Thoracic aorta (tissue), 2 donors: Measurements from ENCODE around the gene SOX15. TPM values are rescaled to one million over a fixed set of nuclear protein-coding genes. Genes with fewer than 3 reads are reported as not detected.
A peak's percentile ranks its signal among the peaks of the same experiment; 100 is the strongest.

Experiments used
- ATAC-seq: fragments of 150-250 bp; one replicate; pipeline ENCODE4 v1.8.0; 2017; ENCODE audit warnings: low read depth; ENCODE audit not compliant: insufficient number of reproducible peaks, low FRiP score
- DNase-seq: peaks from one replicate; pipeline ENCODE4 v3.0.0-alpha.2; 2020; ENCODE audit warnings: low spot score
- H3K27ac ChIP-seq, 2 donors: fragments of 200-600 bp; sonication (generic); 1 replicate in 1 of 2; 2 replicates in 1 of 2; pipeline ENCODE4 v1.5.1; 2016; ENCODE audit warnings: mild to moderate bottlenecking in 2 of 2, moderate library complexity in 2 of 2
- H3K27me3 ChIP-seq: fragments of 200-600 bp; sonication (generic); replicated peaks from 2 replicates; pipeline ENCODE4 v1.6.0; 2016; ENCODE audit warnings: mild to moderate bottlenecking; ENCODE audit not compliant: insufficient read depth
- H3K36me3 ChIP-seq: fragments of 200-600 bp; sonication (generic); one replicate; pipeline ENCODE4 v1.5.1; 2016
- H3K4me1 ChIP-seq, 2 donors: fragments of 200-600 bp; sonication (generic); 1 replicate in 1 of 2; 2 replicates in 1 of 2; pipeline versions ENCODE4 v1.5.1 to v1.6.0; 2016; ENCODE audit warnings: low read depth in 2 of 2, mild to moderate bottlenecking in 1 of 2; ENCODE audit not compliant: control insufficient read depth in 1 of 2
- H3K4me3 ChIP-seq: fragments of 200-600 bp; sonication (generic); 2 replicates; pipeline ENCODE4 v1.5.1; 2016; ENCODE audit warnings: mild to moderate bottlenecking
- H3K9me3 ChIP-seq: fragments of 200-600 bp; sonication (generic); 2 replicates; pipeline ENCODE4 v1.5.1; 2016
- total RNA-seq, 2 donors: library from RNA; depleted of rRNA; stranded (reverse); fragments of >200 nt; gene quantifications; one replicate each; pipeline versions ENCODE4 v1.1.0 to v1.2.3, GENCODE V29; 2016
- TF ChIP-seq, protein P1 (sequence below): fragments of 200-600 bp; sonication (generic); IDR thresholded peaks from one replicate; pipeline ENCODE4 v1.5.1; 2019; ENCODE audit warnings: antibody characterized with exemption

Gene SOX15
- total RNA-seq, 2 donors from 2014 or later = 0.81 to 2.8 TPM

DNA sequence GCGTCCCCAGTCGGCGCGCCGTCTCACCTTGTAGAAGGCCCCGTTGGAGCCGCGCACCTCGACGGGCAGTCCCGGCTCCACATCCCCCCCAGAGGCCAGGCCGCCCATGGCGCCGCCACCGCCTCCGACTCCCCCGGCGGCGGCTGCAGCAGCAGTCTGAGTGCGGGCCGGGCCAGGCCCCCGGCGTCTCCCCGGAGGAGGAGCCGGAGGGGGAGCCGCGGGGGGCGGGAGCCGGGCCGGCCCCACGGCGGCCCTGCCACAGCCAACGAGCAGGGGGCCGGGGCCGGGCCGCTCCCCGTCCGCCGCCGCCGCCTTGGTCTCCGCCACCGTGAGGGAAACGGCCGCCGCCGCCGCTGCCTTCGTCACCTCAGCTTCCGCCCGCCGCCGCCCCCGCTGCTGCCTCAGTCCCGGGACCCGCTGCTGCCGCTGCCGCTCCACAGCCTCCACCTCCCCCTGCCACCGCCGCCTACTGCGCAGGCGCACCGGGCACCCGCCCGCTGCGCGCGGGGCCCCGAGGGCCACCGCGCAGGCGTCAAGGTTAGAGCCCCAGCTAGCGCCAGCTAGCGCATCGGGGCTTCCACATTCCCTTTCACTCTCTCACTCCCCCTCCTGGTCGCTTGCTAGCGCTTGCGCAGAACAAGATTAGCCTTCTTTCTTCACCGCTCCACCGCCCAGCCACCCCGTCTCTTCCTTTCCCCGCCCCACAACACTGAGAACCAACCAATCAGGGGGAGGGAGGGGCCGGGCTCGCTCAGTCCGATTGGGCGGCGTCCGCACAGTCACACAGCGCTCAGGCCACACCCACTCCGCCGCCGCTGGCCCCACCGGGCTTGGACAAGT, 24.8 kb upstream of the SOX15 start, which contains the start of gene FXR2:
FXR2 (minus strand) TSS at position 473 of the 840 bp plus-strand sequence; CDS start at position 108, 365 bp downstream.
- ATAC-seq (peak; percentile 98), DNase-seq (peak; percentile 98)
- Histone ChIP-seq H3K36me3 (peaks cover 4% of the 10 kb centered on the region), H3K4me3 (peak within 1 kb of the TSS; percentile 92), H3K9me3 (no peaks in the 10 kb centered on the region), H3K27me3 (no peaks in the 10 kb centered on the region), H3K4me1 (peaks cover 15 to 38% of the 10 kb centered on the region in 2 donors), H3K27ac (peak within 1 kb of the TSS; percentile 76 to 84)
- TF ChIP-seq, protein P1, sequence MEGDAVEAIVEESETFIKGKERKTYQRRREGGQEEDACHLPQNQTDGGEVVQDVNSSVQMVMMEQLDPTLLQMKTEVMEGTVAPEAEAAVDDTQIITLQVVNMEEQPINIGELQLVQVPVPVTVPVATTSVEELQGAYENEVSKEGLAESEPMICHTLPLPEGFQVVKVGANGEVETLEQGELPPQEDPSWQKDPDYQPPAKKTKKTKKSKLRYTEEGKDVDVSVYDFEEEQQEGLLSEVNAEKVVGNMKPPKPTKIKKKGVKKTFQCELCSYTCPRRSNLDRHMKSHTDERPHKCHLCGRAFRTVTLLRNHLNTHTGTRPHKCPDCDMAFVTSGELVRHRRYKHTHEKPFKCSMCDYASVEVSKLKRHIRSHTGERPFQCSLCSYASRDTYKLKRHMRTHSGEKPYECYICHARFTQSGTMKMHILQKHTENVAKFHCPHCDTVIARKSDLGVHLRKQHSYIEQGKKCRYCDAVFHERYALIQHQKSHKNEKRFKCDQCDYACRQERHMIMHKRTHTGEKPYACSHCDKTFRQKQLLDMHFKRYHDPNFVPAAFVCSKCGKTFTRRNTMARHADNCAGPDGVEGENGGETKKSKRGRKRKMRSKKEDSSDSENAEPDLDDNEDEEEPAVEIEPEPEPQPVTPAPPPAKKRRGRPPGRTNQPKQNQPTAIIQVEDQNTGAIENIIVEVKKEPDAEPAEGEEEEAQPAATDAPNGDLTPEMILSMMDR = peak; percentile 33

DNA sequence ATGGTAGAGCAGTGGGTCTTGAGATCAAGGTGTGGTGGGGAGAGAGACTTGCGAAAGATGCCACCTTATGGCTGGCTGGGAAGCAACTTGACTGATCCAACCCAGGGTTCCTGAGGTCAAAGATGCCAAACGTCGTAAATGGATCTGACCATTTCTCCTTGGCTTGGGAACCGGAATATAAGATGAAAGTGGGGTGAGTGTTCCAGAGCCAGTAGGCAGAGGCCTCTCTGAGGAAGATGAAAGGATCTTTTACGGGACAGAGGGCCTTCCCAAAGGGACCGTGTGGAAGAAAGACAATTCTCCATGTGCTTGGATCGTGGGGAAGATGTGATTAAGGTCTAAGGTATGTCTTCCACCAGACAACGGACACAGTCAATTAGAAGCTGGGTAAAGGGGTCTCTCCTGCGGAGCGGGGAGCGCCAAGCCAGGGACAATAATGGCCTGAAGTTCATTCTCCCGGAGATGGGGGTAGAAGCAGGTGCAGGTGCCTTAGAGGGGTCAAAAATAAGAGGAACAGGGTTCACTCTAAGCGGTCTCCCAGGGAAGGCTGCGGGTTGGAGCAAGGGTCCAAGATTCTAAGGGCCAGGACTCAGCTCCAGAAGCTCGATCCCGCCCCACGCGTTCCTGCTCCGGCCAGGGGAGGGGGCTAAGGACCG, 24.0 kb upstream of the SOX15 start:
- H3K4me1 ChIP-seq = peaks cover 18 to 38% of the 10 kb centered on the region in 2 donors
- H3K27ac ChIP-seq = peak overlapping the region; percentile 76 to 84
- H3K27me3 ChIP-seq = no peaks in the 10 kb centered on the region
- H3K4me3 ChIP-seq = peak overlapping the region; percentile 92
- DNase-seq = no peak
- H3K9me3 ChIP-seq = no peaks in the 10 kb centered on the region
- no peak for ATAC-seq
- TF ChIP-seq, protein P1 = no peak
- H3K36me3 ChIP-seq = peaks cover 4% of the 10 kb centered on the region

DNA sequence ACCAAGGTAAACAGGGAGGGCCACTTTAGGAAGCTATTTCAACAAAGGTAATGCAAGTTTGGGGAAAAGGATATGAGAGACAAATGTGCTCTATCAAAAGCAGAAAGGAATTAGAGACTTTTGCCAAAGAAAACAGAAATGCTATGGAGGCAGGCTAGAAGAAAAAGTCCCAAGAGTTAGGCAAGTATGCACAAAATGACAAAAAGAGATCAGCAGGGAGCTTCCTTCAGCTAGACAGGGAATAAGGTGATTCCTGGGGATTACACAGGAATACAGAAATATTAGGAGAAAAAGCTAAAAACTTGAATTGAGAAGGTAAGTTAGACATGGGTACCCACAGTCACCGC, 22.4 kb upstream of the SOX15 start:
- no peak for DNase-seq
- TF ChIP-seq, protein P1 = no peak
- H3K9me3 ChIP-seq = no peaks in the 10 kb centered on the region
- ATAC-seq = no peak
- H3K4me3 ChIP-seq = no peak overlapping the region
- H3K27me3 ChIP-seq = no peaks in the 10 kb centered on the region
- peaks cover 4% of the 10 kb centered on the region for H3K36me3 ChIP-seq
- peaks cover 18 to 38% of the 10 kb centered on the region in 2 donors for H3K4me1 ChIP-seq
- H3K27ac ChIP-seq = no peak overlapping the region

DNA sequence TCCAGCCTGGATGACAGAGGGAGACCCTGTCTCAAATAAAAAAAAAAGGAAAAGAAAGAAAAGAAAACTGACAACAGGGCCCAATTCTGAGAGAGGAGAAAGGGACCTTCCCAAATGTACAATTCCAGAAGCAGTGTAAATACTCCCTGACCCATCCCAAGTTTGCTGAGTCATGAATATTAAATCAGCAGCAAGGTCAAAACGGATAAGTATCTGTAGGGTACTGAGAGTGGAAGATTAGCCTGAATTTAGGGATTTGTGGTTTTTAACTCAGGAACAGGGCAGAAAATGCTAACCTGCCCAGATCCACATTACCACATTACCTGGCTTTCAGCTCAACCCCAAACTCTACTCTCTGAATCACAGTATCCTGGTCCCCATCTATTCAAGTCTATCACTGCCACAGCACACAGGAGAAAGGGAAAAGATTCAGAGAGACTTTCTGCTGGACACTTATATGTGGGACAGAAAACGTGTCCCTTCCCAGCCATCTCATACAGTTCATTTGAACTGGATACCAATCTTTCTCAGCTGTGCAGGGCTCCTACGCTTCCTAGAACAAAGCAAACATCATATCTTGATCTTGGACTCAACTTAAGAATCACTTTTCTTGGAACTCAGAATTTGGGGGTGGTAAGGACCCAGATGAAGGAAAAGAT, 21.9 kb upstream of the SOX15 start:
- no peaks in the 10 kb centered on the region for H3K27me3 ChIP-seq
- peaks cover 4% of the 10 kb centered on the region for H3K36me3 ChIP-seq
- H3K9me3 ChIP-seq = no peaks in the 10 kb centered on the region
- H3K4me1 ChIP-seq = peaks cover 18 to 38% of the 10 kb centered on the region in 2 donors
- ATAC-seq = no peak
- TF ChIP-seq, protein P1 = no peak
- no peak overlapping the region for H3K4me3 ChIP-seq
- no peak overlapping the region for H3K27ac ChIP-seq
- DNase-seq = no peak

DNA sequence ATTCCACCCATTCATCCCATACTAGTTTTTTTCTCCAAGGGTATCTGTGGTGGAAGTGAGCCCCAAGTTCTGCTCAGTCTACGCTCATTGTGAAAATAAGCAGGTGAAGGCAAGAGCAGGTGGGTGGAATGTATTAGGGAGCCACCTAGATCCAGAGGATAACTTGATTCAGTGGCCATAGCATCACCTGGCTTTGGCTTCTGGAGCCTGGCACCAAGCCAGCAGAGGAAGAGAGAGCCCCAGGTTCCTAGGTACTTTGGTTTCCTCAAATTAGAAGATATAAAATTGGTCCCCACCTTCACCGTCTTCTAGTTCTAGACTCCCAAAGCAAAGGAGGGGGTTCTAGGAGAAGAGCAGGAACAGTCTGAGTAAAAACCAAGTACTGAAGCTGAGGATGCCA, 20.7 kb upstream of the SOX15 start:
- Histone ChIP-seq H3K27ac (no peak overlapping the region), H3K4me3 (no peak overlapping the region), H3K36me3 (peaks cover 7% of the 10 kb centered on the region), H3K9me3 (no peaks in the 10 kb centered on the region), H3K27me3 (no peaks in the 10 kb centered on the region), H3K4me1 (peaks cover 18 to 38% of the 10 kb centered on the region in 2 donors)
- TF ChIP-seq, protein P1 = no peak
- DNase-seq = no peak
- no peak for ATAC-seq
